ENCODE data around the gene SCOC. TPM values are rescaled to one million over a fixed set of nuclear protein-coding genes. Genes with fewer than 3 reads are reported as not detected.

The SCOC gene
- total and polyA plus RNA-seq, 9 of the 15 experiments (the other 6 are each of a cell fraction or from before 2014, with no cell fraction given) = 16.8 to 110 (median 46.7) TPM

DNA sequence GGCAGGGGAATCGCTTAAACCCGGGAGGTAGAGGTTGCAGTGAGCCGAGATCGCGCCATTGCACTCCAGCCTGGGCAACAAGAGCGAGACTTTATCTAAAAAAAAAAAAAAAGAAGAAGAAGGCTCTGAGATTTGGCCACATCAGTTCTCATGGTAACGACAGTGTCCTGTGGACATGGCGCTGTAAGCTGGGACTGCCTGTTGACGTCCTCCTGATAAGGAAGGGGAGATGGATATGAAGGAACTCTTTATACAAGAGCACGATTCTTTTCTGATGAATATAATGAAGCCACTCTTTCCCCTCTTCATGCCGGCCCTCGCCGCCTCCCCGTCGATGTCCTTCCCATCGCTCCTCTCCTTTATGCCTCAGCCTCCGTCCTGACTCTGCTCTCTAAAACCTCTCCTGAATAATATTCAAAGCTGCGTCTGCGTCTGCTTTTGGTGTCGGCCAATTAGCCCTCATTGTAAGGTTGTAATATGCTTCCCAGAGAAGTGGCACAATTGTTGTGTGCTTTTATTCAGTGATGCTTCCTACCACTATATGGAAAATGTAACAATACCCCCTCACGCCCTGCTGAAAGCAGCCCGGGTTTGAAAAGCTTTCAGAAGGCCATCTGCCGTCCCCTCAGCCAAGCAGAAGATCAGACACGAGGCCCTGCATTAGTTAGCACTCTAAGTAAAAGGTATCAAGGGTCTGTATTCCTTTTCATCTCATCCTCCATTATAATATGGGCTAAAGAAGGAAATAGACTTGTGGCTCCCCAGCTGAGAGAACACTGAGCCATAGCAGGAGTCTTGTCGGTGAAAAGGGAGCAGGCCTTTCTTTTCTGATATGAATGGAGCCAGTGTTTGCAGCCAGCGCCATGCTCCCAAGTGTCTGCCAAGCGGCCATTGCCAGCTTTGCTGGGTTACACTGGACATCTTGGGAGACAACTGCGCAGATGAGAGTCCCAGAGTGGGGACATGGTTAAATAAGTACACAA lies 22.1 kb upstream of the SCOC start:
- Histone ChIP-seq H3K4me2 (ENCODE audit: insufficient read depth, low read length) (no peak overlapping the region), H3K27me3 (ENCODE audit: control insufficient read depth in 2 of 2, insufficient read depth in 2 of 2, low read length in 2 of 2) (peaks cover 19 to 20% of the 10 kb centered on the region in 2 experiments), H3K9me1 (ENCODE audit: control insufficient read depth, insufficient read depth, low read length) (no peaks in the 10 kb centered on the region), H2AFZ (ENCODE audit: low read depth, low read length) (no peak overlapping the region), H3K9ac (ENCODE audit: insufficient read depth in 1 of 2, low read depth in 2 of 2, low read length in 2 of 2) (no peak overlapping the region), H3K36me3 (ENCODE audit: control insufficient read depth, insufficient read depth, low read length) (no peaks in the 10 kb centered on the region), H3K9me3 (replicated peaks; ENCODE audit: control insufficient read depth, insufficient read depth, low read depth, low read length) (no peaks in the 10 kb centered on the region), H3K79me2 (ENCODE audit: control insufficient read depth, insufficient read depth, low read length) (no peaks in the 10 kb centered on the region), H3K4me1 (replicated peaks in 1 of 2; ENCODE audit: control insufficient read depth in 2 of 2, insufficient read depth in 2 of 2, low read length in 2 of 2) (no peaks in the 10 kb centered on the region), H3K4me3 (no peak overlapping the region), H3K27ac (ENCODE audit: extremely low read depth, low read depth, low read length) (no peak overlapping the region), H4K20me1 (replicated peaks; ENCODE audit: control insufficient read depth, insufficient read depth, low read length) (no peaks in the 10 kb centered on the region)
- 3% methylated on average over 22 of the region's 28 CpGs for WGBS (ENCODE audit: insufficient coverage, low coverage, missing lambda C conversion rate)
- ChIA-PET CTCF (ENCODE audit: low intra/inter-chr PET ratio) (no interaction called here), POLR2A (no interaction called here)
- TF ChIP-seq ZNF444 (CRISPR knock-in tag; IDR thresholded peaks at IDR 0.05) (no peak), PHB (CRISPR knock-in tag; IDR thresholded peaks at IDR 0.05) (no peak)
- TF ChIP-seq, protein P1, sequence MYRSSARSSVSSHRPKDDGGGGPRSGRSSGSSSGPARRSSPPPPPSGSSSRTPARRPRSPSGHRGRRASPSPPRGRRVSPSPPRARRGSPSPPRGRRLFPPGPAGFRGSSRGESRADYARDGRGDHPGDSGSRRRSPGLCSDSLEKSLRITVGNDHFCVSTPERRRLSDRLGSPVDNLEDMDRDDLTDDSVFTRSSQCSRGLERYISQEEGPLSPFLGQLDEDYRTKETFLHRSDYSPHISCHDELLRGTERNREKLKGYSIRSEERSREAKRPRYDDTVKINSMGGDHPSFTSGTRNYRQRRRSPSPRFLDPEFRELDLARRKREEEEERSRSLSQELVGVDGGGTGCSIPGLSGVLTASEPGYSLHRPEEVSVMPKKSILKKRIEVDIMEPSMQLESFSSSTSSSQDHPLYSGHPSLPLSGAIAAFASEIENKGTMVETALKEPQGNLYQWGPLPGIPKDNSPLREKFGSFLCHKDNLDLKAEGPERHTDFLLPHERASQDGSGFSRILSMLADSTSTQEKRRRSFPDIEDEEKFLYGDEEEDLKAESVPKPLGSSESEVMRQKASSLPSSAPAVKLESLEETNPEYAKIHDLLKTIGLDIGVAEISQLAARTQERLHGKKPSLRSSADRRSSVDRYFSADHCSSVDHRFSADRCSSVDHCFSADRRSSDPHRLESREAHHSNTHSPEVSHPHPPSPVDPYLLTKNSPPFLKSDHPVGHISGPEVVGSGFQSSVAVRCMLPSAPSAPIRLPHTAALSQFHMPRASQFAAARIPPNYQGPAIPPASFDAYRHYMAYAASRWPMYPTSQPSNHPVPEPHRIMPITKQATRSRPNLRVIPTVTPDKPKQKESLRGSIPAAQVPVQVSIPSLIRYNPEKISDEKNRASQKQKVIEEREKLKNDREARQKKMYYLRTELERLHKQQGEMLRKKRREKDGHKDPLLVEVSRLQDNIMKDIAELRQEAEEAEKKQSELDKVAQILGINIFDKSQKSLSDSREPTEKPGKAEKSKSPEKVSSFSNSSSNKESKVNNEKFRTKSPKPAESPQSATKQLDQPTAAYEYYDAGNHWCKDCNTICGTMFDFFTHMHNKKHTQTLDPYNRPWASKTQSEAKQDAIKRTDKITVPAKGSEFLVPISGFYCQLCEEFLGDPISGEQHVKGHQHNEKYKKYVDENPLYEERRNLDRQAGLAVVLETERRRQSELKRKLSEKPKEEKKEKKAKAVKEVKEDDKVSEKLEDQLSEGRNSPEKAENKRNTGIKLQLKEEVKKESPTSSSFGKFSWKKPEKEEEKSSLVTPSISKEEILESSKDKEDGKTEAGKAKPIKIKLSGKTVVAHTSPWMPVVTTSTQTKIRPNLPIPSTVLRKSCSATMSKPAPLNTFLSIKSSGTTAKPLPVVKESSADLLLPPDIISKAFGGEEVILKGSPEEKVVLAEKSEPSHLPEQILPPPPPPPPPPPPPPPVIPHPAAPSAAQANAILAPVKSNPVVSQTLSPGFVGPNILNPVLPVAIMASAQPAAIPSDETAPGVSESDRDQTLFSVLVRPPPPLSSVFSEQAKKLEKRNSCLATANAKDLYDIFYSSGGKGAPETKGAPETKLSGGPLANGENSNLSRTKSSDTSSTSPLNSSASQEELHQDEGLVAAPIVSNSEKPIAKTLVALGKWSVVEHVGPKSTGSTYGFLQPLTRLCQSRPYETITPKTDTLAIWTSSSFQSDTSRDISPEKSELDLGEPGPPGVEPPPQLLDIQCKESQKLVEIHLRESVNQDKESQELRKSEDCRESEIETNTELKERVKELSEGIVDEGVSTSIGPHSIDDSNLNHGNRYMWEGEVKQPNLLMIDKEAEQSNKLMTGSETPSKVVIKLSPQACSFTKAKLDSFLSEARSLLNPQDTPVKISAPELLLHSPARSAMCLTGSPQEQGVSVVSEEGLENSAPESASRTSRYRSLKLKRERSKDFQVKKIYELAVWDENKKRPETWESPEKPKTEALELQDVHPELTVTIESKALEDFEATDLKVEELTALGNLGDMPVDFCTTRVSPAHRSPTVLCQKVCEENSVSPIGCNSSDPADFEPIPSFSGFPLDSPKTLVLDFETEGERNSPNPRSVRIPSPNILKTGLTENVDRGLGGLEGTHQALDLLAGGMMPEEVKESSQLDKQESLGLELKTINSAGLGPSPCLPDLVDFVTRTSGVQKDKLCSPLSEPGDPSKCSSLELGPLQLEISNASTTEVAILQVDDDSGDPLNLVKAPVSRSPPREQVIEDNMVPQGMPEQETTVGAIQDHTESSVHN (IDR thresholded peaks at IDR 0.05; ENCODE audit: borderline replicate concordance in 1 of 2, low read depth in 1 of 2) = no peak
- FAIRE-seq = no peak
- no peak for DNase-seq (ENCODE audit: extremely low read depth in 1 of 4, low spot score in 3 of 4)
- intact Hi-C loops (cut with micrococcal nuclease) (no loop called here), in situ Hi-C loops (cut with MboI) (loop anchor here (25.0 kb wide), 1 partner anchor 511 kb away; no protein-coding TSS in a partner anchor)
- no peak for ATAC-seq
- no TSS peak for BruUV-seq (replicated peaks)
